Measurements from ENCODE around the gene EPHB4. TPM values are rescaled to one million over a fixed set of nuclear protein-coding genes. Genes with fewer than 3 reads are reported as not detected.
A peak's percentile ranks its signal among the peaks of the same experiment; 100 is the strongest.
"Not testable (repeated sequence)": the region's sequence is repeated elsewhere in the genome, so short reads cannot be mapped to it uniquely, and the experiment has no call there.

The EPHB4 gene
- total RNA-seq, 1 experiment from 2014 or later, result 135 TPM

GRCh38 chr7:100855515-100855914, 28.2 kb upstream of the EPHB4 start:
- no peak overlapping the region; a peak in 3 of 7 replicates for H3K27ac Mint-ChIP-seq
- H2BK15ac ChIP-seq (ENCODE audit: low read depth, low read length), result no peak overlapping the region
- H3K27me3 ChIP-seq (ENCODE audit: insufficient read depth, low read length), result no peaks in the 10 kb centered on the region
- H2BK12ac ChIP-seq (ENCODE audit: insufficient read length, low read depth, low read length), result no peak overlapping the region
- H3K9ac ChIP-seq (ENCODE audit: extremely low read depth, insufficient read length, low read length), result no peak overlapping the region
- H3K9me3 Mint-ChIP-seq, result no peaks in the 10 kb centered on the region; a peak in 1 of 5 replicates
- whole genome bisulfite sequencing (ENCODE audit: extremely low coverage, insufficient read length, low lambda C conversion rate), result no CpG with 5 or more reads among the region's 10 CpGs
- H3K4me1 Mint-ChIP-seq, result peaks cover 6 to 10% of the 10 kb centered on the region in 2 experiments; a peak in 2 of 4 replicates
- H3K56ac ChIP-seq (ENCODE audit: insufficient read length, low read depth, low read length), result no peak overlapping the region
- H3K27me3 Mint-ChIP-seq (ENCODE audit: low read depth), result no peaks in the 10 kb centered on the region
- no peak overlapping the region for H4K5ac ChIP-seq (ENCODE audit: insufficient read length, low read depth, low read length)
- peak overlapping the region in 1 of 2 experiments; percentile 34; a peak in 1 of 5 replicates for H3K4me3 Mint-ChIP-seq
- H3K18ac ChIP-seq (ENCODE audit: insufficient read length, low read depth, low read length), result no peak overlapping the region
- H3K4ac ChIP-seq (ENCODE audit: low read depth, low read length), result no peak overlapping the region
- no peaks in the 10 kb centered on the region for H3K9me3 ChIP-seq (ENCODE audit: control insufficient read depth, low read depth, low read length)
- H3K36me3 Mint-ChIP-seq (ENCODE audit: insufficient read depth in 1 of 3, low read depth in 3 of 3), result peaks cover 7 to 26% (median 23%) of the 10 kb centered on the region in 3 experiments; a peak in 6 of 7 replicates
- no peak overlapping the region for H2BK5ac ChIP-seq (ENCODE audit: insufficient read length, low read length)
- no peak overlapping the region for H2BK20ac ChIP-seq (ENCODE audit: low read depth, low read length, poor library complexity, severe bottlenecking)
- H3K79me1 ChIP-seq (ENCODE audit: insufficient read depth, low read depth, low read length, poor library complexity, severe bottlenecking), result peaks cover 3% of the 10 kb centered on the region
- no peaks in the 10 kb centered on the region for H4K20me1 ChIP-seq (ENCODE audit: control insufficient read depth, insufficient read depth, insufficient read length)
- no peak for TF ChIP-seq CTCF (conservative IDR thresholded peaks at IDR 0.05)
- no peak overlapping the region for H2AK5ac ChIP-seq (ENCODE audit: insufficient read length, low read length)
- H3K23me2 ChIP-seq (ENCODE audit: insufficient read length, low read depth, low read length, poor library complexity, severe bottlenecking), result peaks cover 4% of the 10 kb centered on the region
- no peak overlapping the region for H2AFZ ChIP-seq (ENCODE audit: low read length)
- no peak overlapping the region for H2BK120ac ChIP-seq (ENCODE audit: low read depth, low read length, poor library complexity, severe bottlenecking)
- no peak overlapping the region for H3K23ac ChIP-seq (ENCODE audit: insufficient read length, low read depth, low read length)
- H3T11ph ChIP-seq (ENCODE audit: low read length), result no peak overlapping the region
- H3K27ac ChIP-seq (ENCODE audit: insufficient read length, low read depth, low read length), result no peak overlapping the region
- no peak overlapping the region for H4K8ac ChIP-seq (replicated peaks; ENCODE audit: insufficient read length, low read depth, low read length)
- H4K91ac ChIP-seq (ENCODE audit: insufficient read length, low read depth, low read length), result no peak overlapping the region
- H3K14ac ChIP-seq (ENCODE audit: insufficient read depth, low read length), result no peak overlapping the region; the same call in 1 of the 2 replicates
- no peak for DNase-seq
- H3K4me1 ChIP-seq (ENCODE audit: insufficient read depth, low read length), result no peaks in the 10 kb centered on the region
- H3K79me2 ChIP-seq (ENCODE audit: insufficient read depth, low read length), result peaks cover 2% of the 10 kb centered on the region; the same call in 1 of the 2 replicates
- H3K4me2 ChIP-seq (ENCODE audit: insufficient read depth, insufficient read length, low read length), result no peak overlapping the region

GRCh38 chr7:100854899-100855298, 27.6 kb upstream of the EPHB4 start:
- peak overlapping the region in 1 of 2 experiments; percentile 17; a peak in 2 of 5 replicates for H3K4me3 Mint-ChIP-seq
- H2BK15ac ChIP-seq (ENCODE audit: low read depth, low read length); H3K14ac ChIP-seq (ENCODE audit: insufficient read depth, low read length); H3K9ac ChIP-seq (ENCODE audit: extremely low read depth, insufficient read length, low read length); H4K8ac ChIP-seq (replicated peaks; ENCODE audit: insufficient read length, low read depth, low read length); H4K91ac ChIP-seq (ENCODE audit: insufficient read length, low read depth, low read length); H3K9me3 ChIP-seq (ENCODE audit: control insufficient read depth, low read depth, low read length); H3K79me1 ChIP-seq (ENCODE audit: insufficient read depth, low read depth, low read length, poor library complexity, severe bottlenecking); H2AK5ac ChIP-seq (ENCODE audit: insufficient read length, low read length); H3K79me2 ChIP-seq (ENCODE audit: insufficient read depth, low read length); H3K27ac ChIP-seq (ENCODE audit: insufficient read length, low read depth, low read length); H3K23me2 ChIP-seq (ENCODE audit: insufficient read length, low read depth, low read length, poor library complexity, severe bottlenecking); H4K5ac ChIP-seq (ENCODE audit: insufficient read length, low read depth, low read length); H3K4me2 ChIP-seq (ENCODE audit: insufficient read depth, insufficient read length, low read length); H2BK120ac ChIP-seq (ENCODE audit: low read depth, low read length, poor library complexity, severe bottlenecking); H2BK5ac ChIP-seq (ENCODE audit: insufficient read length, low read length); H3T11ph ChIP-seq (ENCODE audit: low read length); H2BK12ac ChIP-seq (ENCODE audit: insufficient read length, low read depth, low read length); H3K27ac Mint-ChIP-seq; H2AFZ ChIP-seq (ENCODE audit: low read length); H3K18ac ChIP-seq (ENCODE audit: insufficient read length, low read depth, low read length); DNase-seq; H3K4me1 ChIP-seq (ENCODE audit: insufficient read depth, low read length); H3K23ac ChIP-seq (ENCODE audit: insufficient read length, low read depth, low read length); H3K4ac ChIP-seq (ENCODE audit: low read depth, low read length); H3K56ac ChIP-seq (ENCODE audit: insufficient read length, low read depth, low read length); H3K4me1 Mint-ChIP-seq; H3K9me3 Mint-ChIP-seq; H3K27me3 ChIP-seq (ENCODE audit: insufficient read depth, low read length); H2BK20ac ChIP-seq (ENCODE audit: low read depth, low read length, poor library complexity, severe bottlenecking); H4K20me1 ChIP-seq (ENCODE audit: control insufficient read depth, insufficient read depth, insufficient read length); H3K27me3 Mint-ChIP-seq (ENCODE audit: low read depth): not testable (repeated sequence)
- H3K36me3 Mint-ChIP-seq (ENCODE audit: insufficient read depth in 1 of 3, low read depth in 3 of 3), result peaks cover 5 to 20% (median 17%) of the 10 kb centered on the region in 3 experiments; a peak in 6 of 7 replicates
- WGBS (ENCODE audit: extremely low coverage, insufficient read length, low lambda C conversion rate), result no CpG with 5 or more reads among the region's 9 CpGs
